ENCODE data around the gene YAP1.

GRCh38 chr11:102168481-102168880, 58.2 kb downstream of the YAP1 start:
- TF ChIP-seq CTCF (IDR thresholded peaks at IDR 0.05) = no peak
- TF ChIP-seq EP300 (IDR thresholded peaks at IDR 0.05) = no peak
- TF ChIP-seq POLR2A (IDR thresholded peaks at IDR 0.05) = no peak
